Amygdala (tissue), 56 donors: ENCODE measurements around the gene HNRNPLL.
A peak's percentile ranks its signal among the peaks of the same experiment; 100 is the strongest.

Experiments
- DNase-seq, 56 donors: peaks; one replicate each; lab custom pipeline; 2025; lab: John Stamatoyannopoulos, UW

HNRNPLL gene

GRCh38 chr2:38534746-38535403 lies 67.9 kb downstream of the HNRNPLL start:
- no peak for DNase-seq

GRCh38 chr2:38533757-38534545 lies 68.8 kb downstream of the HNRNPLL start:
- DNase-seq = no peak

- DNase-seq = peak in 4 of 56 donors; percentile 5 to 44 (median 10)
Observed at GRCh38 chr2:38533180-38533579, 69.5 kb downstream of the HNRNPLL start.

- no peak for DNase-seq
Observed at GRCh38 chr2:38532366-38532765, 70.4 kb downstream of the HNRNPLL start.

GRCh38 chr2:38529208-38529607 lies 73.5 kb downstream of the HNRNPLL start:
- no peak for DNase-seq

- no peak for DNase-seq
Observed at GRCh38 chr2:38528534-38528933, 74.2 kb downstream of the HNRNPLL start.

- DNase-seq = peak in 34 of 56 donors; percentile 2 to 59 (median 26)
Observed at GRCh38 chr2:38528008-38528442, 74.7 kb downstream of the HNRNPLL start.

- no peak for DNase-seq
Observed at GRCh38 chr2:38527338-38528007, 75.3 kb downstream of the HNRNPLL start.

- no peak for DNase-seq
Observed at GRCh38 chr2:38526195-38526594, 76.5 kb downstream of the HNRNPLL start.

GRCh38 chr2:38524580-38524979 lies 78.1 kb downstream of the HNRNPLL start:
- DNase-seq = no peak

- no peak for DNase-seq
Observed at GRCh38 chr2:38523728-38524437, 78.8 kb downstream of the HNRNPLL start.

GRCh38 chr2:38522754-38523349 lies 79.9 kb downstream of the HNRNPLL start:
- DNase-seq = no peak

- DNase-seq = no peak
Observed at GRCh38 chr2:38521835-38522234, 80.9 kb downstream of the HNRNPLL start.

- DNase-seq = no peak
Observed at GRCh38 chr2:38517284-38517683, 85.4 kb downstream of the HNRNPLL start.

GRCh38 chr2:38516526-38516925 lies 86.2 kb downstream of the HNRNPLL start:
- DNase-seq = no peak

GRCh38 chr2:38516122-38516521 lies 86.6 kb downstream of the HNRNPLL start:
- no peak for DNase-seq

- DNase-seq = peak in 23 of 56 donors; percentile 7 to 81 (median 21)
Observed at GRCh38 chr2:38515155-38516074, 87.3 kb downstream of the HNRNPLL start.

- no peak for DNase-seq
Observed at GRCh38 chr2:38514603-38515154, 88.0 kb downstream of the HNRNPLL start.

- no peak for DNase-seq
Observed at GRCh38 chr2:38512211-38512610, 90.5 kb downstream of the HNRNPLL start.
